A673 (cell line): ENCODE results near the gene MEGF11. TPM values are rescaled to one million over a fixed set of nuclear protein-coding genes. Genes with fewer than 3 reads are reported as not detected.

Experiments
- BruUV-seq: library from RNA; stranded (reverse); fragments of 400-500 nt; replicated peaks from 2 replicates; lab custom pipeline; 2021; lab: Mats Ljungman, UMichigan
- CTCF ChIA-PET: fragments of 300-600 bp; sonication (Branson Sonifier 250); formaldehyde crosslinking; loops from one replicate; lab custom pipeline; 2022; ENCODE audit warnings: antibody characterized with exemption; lab: Charles Lee
- POLR2A ChIA-PET: fragments of 300-600 bp; sonication (Branson Sonifier 250); formaldehyde crosslinking; loops from one replicate; lab custom pipeline; 2022; ENCODE audit warnings: antibody characterized with exemption; ENCODE audit not compliant: low non-redundant PET; lab: Charles Lee
- DNase-seq: peaks from one replicate; pipeline ENCODE4 v3.0.0-alpha.2; 2015; ENCODE audit warnings: low spot score
- H3K27ac ChIP-seq: fragments of 200-600 bp; sonication (generic); 2 replicates; pipeline ENCODE4 v1.5.1; 2016; ENCODE audit warnings: mixed run types, low read depth, mild to moderate bottlenecking, mixed read lengths, antibody characterized with exemption, low read length; ENCODE audit not compliant: poor library complexity, severe bottlenecking
- H3K27me3 ChIP-seq: fragments of 200-600 bp; sonication (generic); replicated peaks from 2 replicates; pipeline ENCODE4 v1.6.1; 2017; ENCODE audit warnings: mixed run types, low read depth, mild to moderate bottlenecking, mixed read lengths, antibody characterized with exemption, low read length; ENCODE audit not compliant: insufficient read depth, poor library complexity
- H3K36me3 ChIP-seq: fragments of 200-600 bp; sonication (generic); 2 replicates; pipeline ENCODE4 v1.6.1; 2016; ENCODE audit warnings: mixed run types, mild to moderate bottlenecking, mixed read lengths, antibody characterized with exemption, low read length; ENCODE audit not compliant: insufficient read depth, poor library complexity, severe bottlenecking
- H3K4me1 ChIP-seq: fragments of 200-600 bp; sonication (generic); 2 replicates; pipeline ENCODE4 v1.6.1; 2017; ENCODE audit warnings: mixed run types, mild to moderate bottlenecking, mixed read lengths, antibody characterized with exemption, low read length; ENCODE audit not compliant: insufficient read depth, poor library complexity, severe bottlenecking
- H3K4me3 ChIP-seq: fragments of 200-600 bp; sonication (generic); 2 replicates; pipeline ENCODE4 v1.5.1; 2016; ENCODE audit warnings: low read depth, mixed run types, mild to moderate bottlenecking, mixed read lengths, low read length; ENCODE audit not compliant: poor library complexity, severe bottlenecking
- H3K9me3 ChIP-seq: fragments of 200-600 bp; sonication (generic); 2 replicates; pipeline ENCODE4 v1.6.1; 2016; ENCODE audit warnings: mixed run types, low read depth, mild to moderate bottlenecking, mixed read lengths, antibody characterized with exemption, low read length; ENCODE audit not compliant: poor library complexity, severe bottlenecking
- CTCF ChIP-seq: fragments of 300-800, 200-600 bp; sonication (generic); conservative IDR thresholded peaks from 2 replicates; pipeline ENCODE4 v1.5.1; 2017; ENCODE audit warnings: low read depth, mild to moderate bottlenecking, antibody characterized with exemption, low read length, moderate library complexity, mixed read lengths
- EZH2 ChIP-seq: fragments of 200-600 bp; sonication (generic); IDR thresholded peaks from 2 replicates; pipeline ENCODE4 v1.6.1; 2017; ENCODE audit warnings: borderline replicate concordance, low read depth, mild to moderate bottlenecking, mixed read lengths, antibody characterized with exemption, low read length; ENCODE audit not compliant: poor library complexity, severe bottlenecking
- intact Hi-C: fragments of 100-400 bp; cut with micrococcal nuclease; formaldehyde crosslinking; loops from one replicate; pipeline ENCODE4 v1.10.0; 2022; ENCODE audit not compliant: unreplicated experiment
- total RNA-seq: library from RNA; stranded (reverse); gene quantifications from 2 replicates; pipeline ENCODE4 v1.2.3, GENCODE V29; 2021

The MEGF11 gene
- total RNA-seq, 1 experiment from 2014 or later = 0.43 TPM

GRCh38 chr15:66101715-66102395 is 151.7 kb downstream of the MEGF11 start:
- H3K9me3 ChIP-seq = no peaks in the 10 kb centered on the region
- no peak overlapping the region for H3K27ac ChIP-seq
- no TSS peak for BruUV-seq
- DNase-seq = no peak
- intact Hi-C loops = no loop called here
- TF ChIP-seq EZH2 = no peak
- TF ChIP-seq CTCF = no peak
- no peak overlapping the region for H3K4me3 ChIP-seq
- ChIA-PET CTCF (no interaction called here), POLR2A (no interaction called here)
- no peaks in the 10 kb centered on the region for H3K4me1 ChIP-seq
- no peaks in the 10 kb centered on the region for H3K36me3 ChIP-seq
- peaks cover 18% of the 10 kb centered on the region for H3K27me3 ChIP-seq

- Histone ChIP-seq H3K4me1 (no peaks in the 10 kb centered on the region), H3K4me3 (no peak overlapping the region), H3K27ac (no peak overlapping the region), H3K36me3 (no peaks in the 10 kb centered on the region), H3K27me3 (peaks cover 18% of the 10 kb centered on the region), H3K9me3 (no peaks in the 10 kb centered on the region)
- BruUV-seq = no TSS peak
- POLR2A ChIA-PET = no interaction called here
- intact Hi-C loops = no loop called here
- TF ChIP-seq CTCF = no peak
- no peak for TF ChIP-seq EZH2
- DNase-seq = no peak
- CTCF ChIA-PET = no interaction called here
These were observed 152.8 kb downstream of the MEGF11 start for GRCh38 chr15:66100761-66101160.

DNA sequence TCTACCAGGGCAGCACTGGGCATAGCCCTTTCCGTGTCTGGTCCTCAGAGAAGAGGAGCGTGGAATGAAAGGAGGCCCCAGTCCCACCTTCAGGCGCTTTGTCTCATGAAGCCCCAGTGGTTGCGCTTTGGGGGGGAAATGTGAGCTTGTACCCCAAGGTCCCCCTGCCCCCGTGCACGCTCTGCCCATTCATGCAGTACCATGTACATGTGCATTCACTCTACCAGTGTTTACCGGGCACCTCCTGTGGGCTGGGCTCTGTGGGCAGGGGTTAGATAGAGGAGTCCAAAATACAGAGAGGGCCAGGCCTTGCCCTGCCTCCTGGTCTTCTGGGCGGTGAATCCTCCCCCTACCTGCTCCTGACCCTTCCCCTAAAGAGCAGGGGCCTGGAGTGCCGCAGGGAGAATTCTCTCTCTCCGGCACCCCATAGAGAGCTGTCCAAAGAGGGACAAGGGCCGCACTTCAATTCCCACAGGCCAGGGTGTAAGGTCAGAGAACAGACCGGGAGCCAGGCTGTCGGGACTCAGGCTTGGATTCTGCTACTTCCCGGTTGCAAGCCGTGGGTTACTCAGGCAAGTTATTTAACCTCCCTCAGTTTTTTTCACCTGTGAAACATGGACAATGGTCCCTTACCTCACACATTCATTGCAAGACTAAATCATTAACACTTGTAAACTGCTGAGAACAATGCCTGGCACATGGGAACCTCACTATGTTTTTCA is 153.4 kb downstream of the MEGF11 start:
- no peak for DNase-seq
- POLR2A ChIA-PET = no interaction called here
- H3K27ac ChIP-seq = no peak overlapping the region
- CTCF ChIA-PET = no interaction called here
- H3K27me3 ChIP-seq = peaks cover 14% of the 10 kb centered on the region
- no TSS peak for BruUV-seq
- H3K4me3 ChIP-seq = no peak overlapping the region
- no peak for TF ChIP-seq EZH2
- no peaks in the 10 kb centered on the region for H3K9me3 ChIP-seq
- intact Hi-C loops = no loop called here
- H3K4me1 ChIP-seq = no peaks in the 10 kb centered on the region
- no peaks in the 10 kb centered on the region for H3K36me3 ChIP-seq

- H3K27me3 ChIP-seq = peaks cover 11% of the 10 kb centered on the region
- ChIA-PET CTCF (no interaction called here), POLR2A (no interaction called here)
- no peaks in the 10 kb centered on the region for H3K9me3 ChIP-seq
- BruUV-seq = no TSS peak
- no peaks in the 10 kb centered on the region for H3K36me3 ChIP-seq
- no peak overlapping the region for H3K27ac ChIP-seq
- no peak overlapping the region for H3K4me3 ChIP-seq
- no peak for DNase-seq
- no peaks in the 10 kb centered on the region for H3K4me1 ChIP-seq
- TF ChIP-seq CTCF = no peak
- TF ChIP-seq EZH2 = no peak
- intact Hi-C loops = no loop called here
These were observed 155.6 kb downstream of the MEGF11 start for GRCh38 chr15:66098022-66098363.
